Stimulated activated CD4-positive, alpha-beta T cell treated with anti-CD3 and anti-CD28 coated beads, Interleukin-4, amount 100 ng/mL, for 48 hours (primary cell): ENCODE data around the gene DPP10.
"Not testable (repeated sequence)": the region's sequence is repeated elsewhere in the genome, so short reads cannot be mapped to it uniquely, and the experiment has no call there.

Experiments used
- DNase-seq, 2 donors: peaks; one replicate each; pipeline ENCODE4 v3.0.0-alpha.2; 2020; ENCODE audit warnings: low read depth in 2 of 2

The DPP10 gene

GRCh38 chr2:114442510-114442909, at the start of gene DPP10:
Gene DPP10, plus strand, starts transcription at chr2:114442641.
- DNase-seq = no peak

GRCh38 chr2:114400890-114401289, 41.6 kb upstream of the DPP10 start:
- DNase-seq = no peak

- DNase-seq = no peak
Observed at GRCh38 chr2:114405247-114406116, 37.0 kb upstream of the DPP10 start.

GRCh38 chr2:114406347-114406746, 36.1 kb upstream of the DPP10 start:
- DNase-seq = no peak

- not testable (repeated sequence) for DNase-seq
Observed at GRCh38 chr2:114407353-114407752, 35.1 kb upstream of the DPP10 start.

GRCh38 chr2:114421781-114422180, 20.7 kb upstream of the DPP10 start:
- DNase-seq = no peak

GRCh38 chr2:114424699-114425098, 17.7 kb upstream of the DPP10 start:
- no peak for DNase-seq

- no peak for DNase-seq
Observed at GRCh38 chr2:114426756-114427155, 15.7 kb upstream of the DPP10 start.

GRCh38 chr2:114436329-114436728, 6.1 kb upstream of the DPP10 start:
- DNase-seq = no peak

- no peak for DNase-seq
Observed at GRCh38 chr2:114446571-114446970, 4.1 kb downstream of the DPP10 start.

- DNase-seq = no peak
Observed at GRCh38 chr2:114450639-114451038, 8.2 kb downstream of the DPP10 start.

- no peak for DNase-seq
Observed at GRCh38 chr2:114456566-114456965, 14.1 kb downstream of the DPP10 start.

- no peak for DNase-seq
Observed at GRCh38 chr2:114457956-114458355, 15.5 kb downstream of the DPP10 start.

GRCh38 chr2:114461116-114461515, 18.7 kb downstream of the DPP10 start:
- DNase-seq = no peak

GRCh38 chr2:114464961-114465706, 22.7 kb downstream of the DPP10 start:
- DNase-seq = no peak

GRCh38 chr2:114468343-114468742, 25.9 kb downstream of the DPP10 start:
- DNase-seq = no peak

- no peak for DNase-seq
Observed at GRCh38 chr2:114472246-114472645, 29.8 kb downstream of the DPP10 start.

- no peak for DNase-seq
Observed at GRCh38 chr2:114472726-114473125, 30.3 kb downstream of the DPP10 start.

GRCh38 chr2:114488841-114489530, 46.5 kb downstream of the DPP10 start:
- DNase-seq = no peak

GRCh38 chr2:114495046-114495445, 52.6 kb downstream of the DPP10 start:
- DNase-seq = no peak

GRCh38 chr2:114496959-114497358, 54.5 kb downstream of the DPP10 start:
- DNase-seq = no peak

GRCh38 chr2:114499101-114499500, 56.7 kb downstream of the DPP10 start:
- no peak for DNase-seq
